NB4 (cell line): Measurements from ENCODE around the gene PDIA5.

Experiments used
- CTCF ChIP-seq: IDR thresholded peaks from one replicate; pipeline ENCODE4 v1.5.1; 2012; ENCODE audit warnings: low read depth, low read length
- POLR2A ChIP-seq: IDR thresholded peaks from 2 replicates; pipeline ENCODE4 v1.6.1; 2011; ENCODE audit warnings: mild to moderate bottlenecking; ENCODE audit not compliant: insufficient read length; ENCODE audit errors: extremely low read depth

DNA sequence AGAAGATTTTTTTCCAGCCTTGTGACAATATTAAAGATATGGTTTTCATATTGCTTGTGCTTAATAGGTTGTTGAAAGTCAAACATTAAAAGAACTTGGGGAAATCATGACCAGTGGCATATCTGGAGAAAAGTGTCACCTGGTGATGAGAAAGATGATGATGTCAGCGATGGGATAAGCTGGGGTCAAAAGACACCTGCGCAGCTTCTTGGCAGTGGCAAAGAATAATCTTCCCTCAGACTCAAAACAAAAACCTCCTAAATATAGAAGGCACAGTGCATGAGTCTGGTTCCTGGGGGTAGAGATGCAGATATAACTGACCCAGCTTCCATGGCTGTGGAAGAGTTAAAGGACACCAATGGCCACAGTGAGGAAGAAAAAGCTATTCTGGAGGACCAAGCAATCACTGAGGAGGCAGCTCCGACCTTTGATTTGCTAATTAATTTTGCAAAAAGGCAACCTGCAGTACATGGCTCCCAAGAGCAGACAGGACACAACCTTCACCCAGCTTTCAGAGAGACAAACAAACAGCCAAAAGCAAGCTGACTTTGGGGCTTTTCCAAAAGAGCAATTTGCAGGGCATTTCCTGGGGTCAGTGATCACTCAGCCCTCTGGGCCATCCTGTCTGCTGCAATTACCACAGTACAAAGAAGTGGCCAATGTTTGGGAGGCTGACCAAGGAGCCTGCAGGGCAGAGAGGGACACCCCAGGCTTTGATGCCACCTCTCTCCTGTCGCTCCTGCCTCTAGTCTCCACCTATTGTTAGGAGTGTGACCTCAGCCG, 21.7 kb upstream of the PDIA5 start:
- TF ChIP-seq CTCF (no peak), POLR2A (no peak)
